Tibial artery (tissue), 4 donors: ENCODE results near the gene LAMTOR1.
"Not testable (repeated sequence)": the region's sequence is repeated elsewhere in the genome, so short reads cannot be mapped to it uniquely, and the experiment has no call there.

Source experiments
- DNase-seq, 2 donors: peaks; one replicate each; pipeline ENCODE4 v3.0.0-alpha.2; 2019
- H3K27ac ChIP-seq, 2 donors: fragments of 200-600 bp; sonication (generic) in 1 of 2; 1 replicate in 1 of 2; 2 replicates in 1 of 2; pipeline ENCODE4 v1.5.1; 2018 to 2019; ENCODE audit warnings: mild to moderate bottlenecking in 1 of 2
- H3K27me3 ChIP-seq, 2 donors: fragments of 200-600 bp; sonication (generic) in 1 of 2; one replicate each; pipeline versions ENCODE4 v1.5.1 to v1.6.0; 2016 to 2019
- H3K36me3 ChIP-seq, 3 donors: fragments of 200-600 bp; sonication (generic) in 2 of 3; one replicate each; pipeline ENCODE4 v1.5.1; 2016 to 2019; ENCODE audit warnings: mild to moderate bottlenecking in 2 of 3
- H3K4me1 ChIP-seq, 4 donors: fragments of 200-600 bp; sonication (generic) in 2 of 4; 1 replicate in 3 of 4; 2 replicates in 1 of 4; pipeline ENCODE4 v1.5.1; 2016 to 2019
- H3K4me3 ChIP-seq, 2 donors: fragments of 200-600 bp; sonication (generic) in 1 of 2; 1 replicate in 1 of 2; 2 replicates in 1 of 2; pipeline ENCODE4 v1.5.1; 2018 to 2019; ENCODE audit warnings: mild to moderate bottlenecking in 2 of 2
- H3K9me3 ChIP-seq, 3 donors: fragments of 200-600 bp; sonication (generic) in 1 of 3; one replicate each; pipeline ENCODE4 v1.5.1; 2016 to 2019
- intact Hi-C: fragments of 100-400 bp; cut with DNase I; formaldehyde crosslinking; loops from one replicate; pipeline ENCODE4 v1.15.0; 2023; ENCODE audit warnings: low total_unique reads
- TF ChIP-seq, protein P1 (sequence below), 2 experiments: fragments of 200-600 bp in 1 of 2; fragments of 450-650 bp in 1 of 2; IDR thresholded peaks; one replicate each; pipeline ENCODE4 v1.5.1; 2017 to 2019; ENCODE audit warnings: antibody characterized with exemption in 2 of 2, mild to moderate bottlenecking in 1 of 2, moderate library complexity in 1 of 2

The LAMTOR1 gene

DNA sequence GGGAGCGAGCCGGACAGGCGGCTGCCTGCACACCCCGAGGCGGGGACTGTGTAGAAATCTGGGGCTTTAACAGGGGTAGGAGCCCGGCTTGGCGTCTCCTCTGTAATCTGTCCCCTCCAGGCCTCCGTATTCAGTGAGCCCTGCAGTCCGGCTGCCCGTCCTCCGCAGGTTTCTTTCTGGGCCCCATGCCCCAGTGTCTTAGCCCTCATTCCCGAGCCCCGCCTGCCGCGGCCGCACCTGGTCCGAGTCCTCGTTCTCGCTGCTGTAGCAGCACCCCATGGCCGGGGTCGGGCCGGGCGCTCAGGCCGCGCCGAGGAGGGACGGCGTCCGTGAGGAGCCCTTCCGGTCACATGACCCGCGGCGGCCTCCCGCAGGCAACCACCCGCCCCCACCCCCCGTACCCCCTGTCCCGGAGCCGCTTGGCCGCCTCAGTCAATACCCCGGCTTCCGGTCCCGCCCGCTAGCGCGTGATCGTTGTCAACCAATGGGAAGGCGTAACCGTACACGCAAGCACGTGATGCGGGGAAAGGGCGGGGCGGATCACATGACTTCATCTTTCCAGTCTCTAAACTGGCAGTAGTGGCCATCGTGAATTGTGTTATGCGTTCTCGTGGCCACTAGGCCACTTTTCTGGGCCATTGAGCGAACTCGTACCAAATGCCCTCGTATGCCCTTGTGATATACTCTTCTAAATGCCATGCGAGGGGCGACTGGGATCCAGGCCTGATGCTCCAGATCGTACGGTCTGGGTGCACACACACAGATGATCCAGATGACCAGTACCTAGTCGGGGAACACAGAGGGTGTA is at the start of gene LAMTOR1:
TSS of gene LAMTOR1 (minus strand) at position 352 of the 808 bp plus-strand sequence. CDS start at position 279, 73 bp downstream.
- Histone ChIP-seq H3K27ac (peak within 1 kb of the TSS; percentile 91 to 95), H3K4me3 (peak within 1 kb of the TSS; percentile 79 to 92), H3K36me3 (peaks cover 13 to 32% (median 15%) of the 10 kb centered on the region in 3 donors), H3K9me3 (no peaks in the 10 kb centered on the region), H3K4me1 (peaks cover 0 to 36% (median 27%) of the 10 kb centered on the region in 4 donors), H3K27me3 (no peaks in the 10 kb centered on the region)
- TF ChIP-seq, protein P1, sequence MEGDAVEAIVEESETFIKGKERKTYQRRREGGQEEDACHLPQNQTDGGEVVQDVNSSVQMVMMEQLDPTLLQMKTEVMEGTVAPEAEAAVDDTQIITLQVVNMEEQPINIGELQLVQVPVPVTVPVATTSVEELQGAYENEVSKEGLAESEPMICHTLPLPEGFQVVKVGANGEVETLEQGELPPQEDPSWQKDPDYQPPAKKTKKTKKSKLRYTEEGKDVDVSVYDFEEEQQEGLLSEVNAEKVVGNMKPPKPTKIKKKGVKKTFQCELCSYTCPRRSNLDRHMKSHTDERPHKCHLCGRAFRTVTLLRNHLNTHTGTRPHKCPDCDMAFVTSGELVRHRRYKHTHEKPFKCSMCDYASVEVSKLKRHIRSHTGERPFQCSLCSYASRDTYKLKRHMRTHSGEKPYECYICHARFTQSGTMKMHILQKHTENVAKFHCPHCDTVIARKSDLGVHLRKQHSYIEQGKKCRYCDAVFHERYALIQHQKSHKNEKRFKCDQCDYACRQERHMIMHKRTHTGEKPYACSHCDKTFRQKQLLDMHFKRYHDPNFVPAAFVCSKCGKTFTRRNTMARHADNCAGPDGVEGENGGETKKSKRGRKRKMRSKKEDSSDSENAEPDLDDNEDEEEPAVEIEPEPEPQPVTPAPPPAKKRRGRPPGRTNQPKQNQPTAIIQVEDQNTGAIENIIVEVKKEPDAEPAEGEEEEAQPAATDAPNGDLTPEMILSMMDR (IDR thresholded peaks at IDR 0.05) = peak; percentile 44 to 76
- intact Hi-C loops = no loop called here
- DNase-seq = peak; percentile 100

DNA sequence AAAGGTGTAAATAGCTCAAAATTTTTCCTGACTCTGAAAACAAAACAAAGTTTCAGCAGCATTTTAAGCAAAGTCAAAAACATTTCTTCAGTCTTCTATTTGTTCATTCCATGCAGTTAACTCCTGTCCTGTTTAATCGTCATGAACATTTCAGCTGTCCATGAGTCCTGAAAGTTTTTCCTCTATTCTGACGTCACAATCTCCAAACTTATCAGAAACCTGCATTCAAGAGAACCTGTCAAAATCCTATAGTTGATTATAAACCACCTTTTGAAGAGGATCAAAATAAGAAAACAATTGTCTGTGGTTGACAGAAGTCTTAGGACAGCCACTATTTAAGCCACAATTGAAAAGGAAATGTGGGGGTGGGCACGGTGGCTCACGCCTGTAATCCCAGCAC is 47.8 kb upstream of the LAMTOR1 start:
- Histone ChIP-seq H3K27ac (no peak overlapping the region), H3K36me3 (no peaks in the 10 kb centered on the region), H3K27me3 (peaks cover 0 to 4% of the 10 kb centered on the region in 2 donors), H3K9me3 (no peaks in the 10 kb centered on the region), H3K4me1 (no peaks in the 10 kb centered on the region), H3K4me3 (no peak overlapping the region)
- TF ChIP-seq, protein P1 (IDR thresholded peaks at IDR 0.05) = no peak
- no peak for DNase-seq
- intact Hi-C loops = no loop called here

GRCh38 chr11:72146625-72147024 is 43.5 kb upstream of the LAMTOR1 start:
- TF ChIP-seq, protein P1 (IDR thresholded peaks at IDR 0.05) = no peak
- intact Hi-C loops = loop anchor here (10.0 kb wide), 1 partner anchor 122 kb away; no protein-coding TSS in a partner anchor

GRCh38 chr11:72144807-72145565 is 41.9 kb upstream of the LAMTOR1 start:
- Histone ChIP-seq H3K27ac (no peak overlapping the region), H3K4me1 (no peaks in the 10 kb centered on the region), H3K36me3 (no peaks in the 10 kb centered on the region), H3K4me3 (no peak overlapping the region), H3K27me3 (no peaks in the 10 kb centered on the region), H3K9me3 (no peaks in the 10 kb centered on the region)
- DNase-seq = no peak
- intact Hi-C loops = loop anchor here (10.0 kb wide), 1 partner anchor 120 kb away; no protein-coding TSS in a partner anchor
- TF ChIP-seq, protein P1 (IDR thresholded peaks at IDR 0.05) = no peak

More at GRCh38 chr11:72146625-72147024, 43.5 kb upstream of the LAMTOR1 start:
- Histone ChIP-seq H3K9me3 (no peaks in the 10 kb centered on the region), H3K27me3 (no peaks in the 10 kb centered on the region), H3K36me3 (no peaks in the 10 kb centered on the region), H3K4me1 (no peaks in the 10 kb centered on the region), H3K4me3 (no peak overlapping the region), H3K27ac (no peak overlapping the region)
- no peak for DNase-seq

DNA sequence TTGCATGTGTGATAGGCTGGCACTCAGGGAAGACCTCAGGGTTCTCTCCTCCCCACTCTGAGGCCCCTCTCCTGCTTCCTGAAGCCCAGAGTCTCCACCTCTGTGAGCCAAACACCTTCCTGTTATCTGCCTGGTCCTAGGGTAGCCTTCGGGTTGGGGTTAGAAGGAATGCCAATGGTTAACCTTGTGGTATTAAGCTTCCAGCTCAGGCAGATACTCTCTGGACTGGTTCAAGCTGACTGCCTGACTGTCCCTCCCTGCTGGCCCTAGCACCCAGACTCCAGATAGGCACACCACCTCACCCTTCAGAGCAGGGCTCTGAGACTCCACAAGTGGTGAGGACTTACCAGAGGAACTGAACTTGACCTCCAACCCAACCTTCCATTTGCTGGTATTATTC is 39.4 kb upstream of the LAMTOR1 start:
- not testable (repeated sequence) for H3K4me1 ChIP-seq, H3K9me3 ChIP-seq, H3K4me3 ChIP-seq, H3K36me3 ChIP-seq, H3K27me3 ChIP-seq, H3K27ac ChIP-seq, DNase-seq
- intact Hi-C loops = loop anchor here (10.0 kb wide), 1 partner anchor 118 kb away; no protein-coding TSS in a partner anchor

DNA sequence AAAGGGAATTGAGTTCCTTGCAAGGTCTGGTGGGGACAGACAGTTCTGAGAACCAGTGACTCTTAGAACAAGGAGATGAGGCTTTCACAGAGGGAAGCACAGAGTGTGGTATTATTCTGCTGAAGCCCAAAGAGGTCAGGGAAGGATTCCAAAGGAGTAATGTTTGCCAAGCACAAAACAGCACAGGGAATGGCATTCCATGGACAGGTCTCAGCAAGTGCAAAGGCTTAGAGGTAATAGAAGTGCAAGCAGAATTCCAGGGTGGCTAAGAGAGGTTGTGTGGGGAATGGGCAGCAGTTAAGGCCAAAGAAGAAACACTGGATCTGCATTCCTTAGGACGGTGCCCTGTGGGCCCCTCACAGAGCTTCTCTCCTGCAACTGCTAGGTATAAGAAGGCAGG is 39.0 kb upstream of the LAMTOR1 start:
- not testable (repeated sequence) for H3K36me3 ChIP-seq, H3K27me3 ChIP-seq, H3K4me3 ChIP-seq, DNase-seq, H3K4me1 ChIP-seq, H3K9me3 ChIP-seq, H3K27ac ChIP-seq
- intact Hi-C loops = loop anchor here (10.0 kb wide), 1 partner anchor 117 kb away; no protein-coding TSS in a partner anchor
